Measurements from ENCODE around the gene POU6F1. TPM values are rescaled to one million over a fixed set of nuclear protein-coding genes. Genes with fewer than 3 reads are reported as not detected.

Gene POU6F1
- total and polyA plus RNA-seq, 2 donors (not counting 1 experiment from before 2014, with no cell fraction given) = 3.3 to 4.8 TPM

DNA sequence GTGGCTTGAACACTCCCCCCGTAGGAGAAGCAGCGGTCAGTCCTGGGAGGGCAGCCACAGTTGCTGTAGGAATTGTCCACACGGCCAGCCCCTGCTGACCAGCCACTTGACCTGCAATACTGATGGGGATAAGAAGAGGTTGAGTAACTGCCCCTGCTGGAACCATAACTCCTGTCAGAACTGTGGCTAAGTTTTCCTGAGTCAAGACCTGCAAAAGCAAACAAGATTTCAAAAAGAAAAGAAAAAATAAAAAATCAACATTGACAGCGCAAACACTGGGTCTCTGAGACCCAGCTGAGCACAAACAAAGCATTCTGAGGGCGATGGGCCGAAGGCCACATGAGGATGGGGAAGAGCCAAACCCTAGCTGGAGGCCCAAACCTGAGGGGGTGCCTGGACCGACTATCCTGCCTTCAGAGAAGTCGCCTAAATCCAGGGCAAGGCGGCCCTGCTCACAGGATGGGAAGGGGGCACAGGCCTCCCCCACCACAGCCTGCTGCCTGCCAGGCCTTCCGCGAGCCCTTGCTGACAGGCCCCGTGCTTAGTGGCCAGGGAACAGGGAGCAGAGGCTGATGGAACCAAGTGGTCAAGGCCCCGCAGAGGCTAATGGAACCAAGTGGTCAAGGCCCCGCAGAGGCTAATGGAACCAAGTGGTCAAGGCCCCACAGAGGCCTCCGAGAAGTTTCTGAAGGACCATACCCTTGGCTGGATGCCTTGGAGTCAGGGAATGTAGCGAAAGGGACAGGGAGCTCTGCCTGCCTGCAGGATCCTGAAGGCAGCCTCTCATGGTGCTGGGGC lies 19.1 kb downstream of the POU6F1 start:
- no peak for TF ChIP-seq EZH2 (IDR thresholded peaks at IDR 0.05; ENCODE audit: low read length, missing control alignments)
- TF ChIP-seq, protein P1, sequence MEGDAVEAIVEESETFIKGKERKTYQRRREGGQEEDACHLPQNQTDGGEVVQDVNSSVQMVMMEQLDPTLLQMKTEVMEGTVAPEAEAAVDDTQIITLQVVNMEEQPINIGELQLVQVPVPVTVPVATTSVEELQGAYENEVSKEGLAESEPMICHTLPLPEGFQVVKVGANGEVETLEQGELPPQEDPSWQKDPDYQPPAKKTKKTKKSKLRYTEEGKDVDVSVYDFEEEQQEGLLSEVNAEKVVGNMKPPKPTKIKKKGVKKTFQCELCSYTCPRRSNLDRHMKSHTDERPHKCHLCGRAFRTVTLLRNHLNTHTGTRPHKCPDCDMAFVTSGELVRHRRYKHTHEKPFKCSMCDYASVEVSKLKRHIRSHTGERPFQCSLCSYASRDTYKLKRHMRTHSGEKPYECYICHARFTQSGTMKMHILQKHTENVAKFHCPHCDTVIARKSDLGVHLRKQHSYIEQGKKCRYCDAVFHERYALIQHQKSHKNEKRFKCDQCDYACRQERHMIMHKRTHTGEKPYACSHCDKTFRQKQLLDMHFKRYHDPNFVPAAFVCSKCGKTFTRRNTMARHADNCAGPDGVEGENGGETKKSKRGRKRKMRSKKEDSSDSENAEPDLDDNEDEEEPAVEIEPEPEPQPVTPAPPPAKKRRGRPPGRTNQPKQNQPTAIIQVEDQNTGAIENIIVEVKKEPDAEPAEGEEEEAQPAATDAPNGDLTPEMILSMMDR (conservative IDR thresholded peaks at IDR 0.05 in 1 of 2, IDR thresholded peaks at IDR 0.05 in 1 of 2; ENCODE audit: low read depth in 1 of 2, low read length in 2 of 2) = no peak
- Histone ChIP-seq H3K27ac (ENCODE audit: insufficient read depth, low read length) (no peak overlapping the region), H3K27me3 (ENCODE audit: control insufficient read depth, insufficient read depth, low read length) (no peaks in the 10 kb centered on the region), H3K36me3 (ENCODE audit: control insufficient read depth, insufficient read depth, low read length) (no peaks in the 10 kb centered on the region), H3K79me2 (ENCODE audit: control insufficient read depth, insufficient read depth, low read length) (no peaks in the 10 kb centered on the region), H3K4me3 (replicated peaks in 1 of 4; ENCODE audit: control extremely low read depth in 1 of 4, insufficient read depth in 1 of 4, low read depth in 3 of 4, low read length in 4 of 4) (no peak overlapping the region), H4K20me1 (ENCODE audit: control insufficient read depth, extremely low read depth, insufficient read depth, low read length) (no peaks in the 10 kb centered on the region), H3K9me3 (ENCODE audit: control insufficient read depth, insufficient read depth, low read depth, low read length) (no peaks in the 10 kb centered on the region), H3K9ac (ENCODE audit: insufficient read depth, low read length) (no peak overlapping the region), H3K4me2 (ENCODE audit: extremely low read depth, insufficient read depth, low read length) (no peak overlapping the region), H3K4me1 (ENCODE audit: control insufficient read depth, extremely low read depth, insufficient read depth, low read length) (no peaks in the 10 kb centered on the region), H2AFZ (ENCODE audit: low read length) (no peak overlapping the region)
- DNase-seq (ENCODE audit: low read depth in 2 of 2) = no peak

DNA sequence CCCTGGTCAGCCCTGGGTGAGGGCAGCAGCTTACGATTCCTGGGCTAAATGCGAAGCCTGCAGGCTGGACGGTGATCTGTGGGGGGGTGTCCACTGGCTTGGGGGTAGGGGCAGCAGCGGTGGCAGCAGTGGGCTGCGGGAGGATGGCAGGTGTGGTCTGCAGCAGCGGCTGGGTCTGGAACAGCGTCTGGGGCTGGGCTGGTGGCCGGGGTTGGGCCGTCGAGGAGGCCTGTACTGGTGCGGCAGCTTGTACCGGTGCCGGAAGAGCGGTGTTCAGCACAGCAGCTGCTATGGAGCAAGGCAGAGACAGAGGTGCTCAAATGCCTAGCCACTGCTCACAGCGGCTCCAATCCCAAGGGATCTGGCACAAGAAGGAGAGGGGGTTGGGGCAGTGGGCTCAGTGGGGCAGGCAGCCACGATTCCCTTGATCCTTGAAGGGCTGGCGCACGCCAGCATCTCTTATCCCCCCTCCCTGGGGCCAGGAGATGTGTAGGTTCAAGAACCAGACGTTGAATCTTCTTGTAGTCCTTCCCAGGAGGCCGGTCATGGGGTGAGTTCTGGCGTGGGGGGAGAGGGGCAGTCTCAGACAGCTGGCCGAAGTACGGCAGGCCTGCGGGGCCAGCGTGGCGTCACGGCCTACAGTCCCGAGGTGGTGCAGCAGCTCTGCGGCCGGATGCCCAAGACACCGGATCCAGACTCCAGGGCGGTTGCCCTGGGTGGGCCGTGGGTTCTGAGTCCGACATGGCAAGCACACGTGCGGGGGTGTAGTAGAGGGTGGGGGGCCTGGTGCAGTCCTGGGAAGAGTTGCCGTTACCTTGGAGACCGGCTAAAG lies 19.9 kb downstream of the POU6F1 start:
- no peaks in the 10 kb centered on the region for H3K9me3 ChIP-seq (ENCODE audit: control insufficient read depth, insufficient read depth, low read depth, low read length)
- DNase-seq (ENCODE audit: low read depth in 2 of 2) = no peak
- no peak for TF ChIP-seq EZH2 (IDR thresholded peaks at IDR 0.05; ENCODE audit: low read length, missing control alignments)
- TF ChIP-seq, protein P1 (conservative IDR thresholded peaks at IDR 0.05 in 1 of 2, IDR thresholded peaks at IDR 0.05 in 1 of 2; ENCODE audit: low read depth in 1 of 2, low read length in 2 of 2) = no peak
- no peak overlapping the region for H3K9ac ChIP-seq (ENCODE audit: insufficient read depth, low read length)
- H3K79me2 ChIP-seq (ENCODE audit: control insufficient read depth, insufficient read depth, low read length) = no peaks in the 10 kb centered on the region
- no peaks in the 10 kb centered on the region for H3K27me3 ChIP-seq (ENCODE audit: control insufficient read depth, insufficient read depth, low read length)
- H3K4me3 ChIP-seq (replicated peaks in 1 of 4; ENCODE audit: control extremely low read depth in 1 of 4, insufficient read depth in 1 of 4, low read depth in 3 of 4, low read length in 4 of 4) = no peak overlapping the region
- no peaks in the 10 kb centered on the region for H3K4me1 ChIP-seq (ENCODE audit: control insufficient read depth, extremely low read depth, insufficient read depth, low read length)
- no peak overlapping the region for H3K27ac ChIP-seq (ENCODE audit: insufficient read depth, low read length)
- no peak overlapping the region for H3K4me2 ChIP-seq (ENCODE audit: extremely low read depth, insufficient read depth, low read length)
- H3K36me3 ChIP-seq (ENCODE audit: control insufficient read depth, insufficient read depth, low read length) = no peaks in the 10 kb centered on the region
- no peaks in the 10 kb centered on the region for H4K20me1 ChIP-seq (ENCODE audit: control insufficient read depth, extremely low read depth, insufficient read depth, low read length)
- H2AFZ ChIP-seq (ENCODE audit: low read length) = no peak overlapping the region

DNA sequence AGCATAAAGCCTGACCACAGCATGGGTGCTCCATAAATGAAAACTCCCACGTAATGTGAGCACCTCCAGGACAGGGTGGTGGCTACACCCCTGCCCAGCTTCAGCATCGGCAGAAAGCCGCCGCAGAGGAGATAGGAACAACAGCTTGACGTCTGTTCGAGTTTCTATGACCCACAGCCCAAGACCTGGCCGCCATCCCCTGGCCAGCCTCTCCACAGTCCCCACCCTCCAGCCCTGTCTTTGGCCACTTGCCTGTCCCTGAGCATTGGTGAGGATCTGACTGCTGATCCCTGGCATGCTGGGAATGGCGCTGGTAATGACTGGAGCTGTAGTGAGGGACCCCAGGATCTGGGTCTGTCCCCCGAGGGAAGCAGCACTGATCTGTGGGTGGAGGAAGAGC lies 21.3 kb downstream of the POU6F1 start:
- no peak overlapping the region for H2AFZ ChIP-seq (ENCODE audit: low read length)
- no peak for DNase-seq (ENCODE audit: low read depth in 2 of 2)
- no peaks in the 10 kb centered on the region for H4K20me1 ChIP-seq (ENCODE audit: control insufficient read depth, extremely low read depth, insufficient read depth, low read length)
- H3K79me2 ChIP-seq (ENCODE audit: control insufficient read depth, insufficient read depth, low read length) = no peaks in the 10 kb centered on the region
- no peaks in the 10 kb centered on the region for H3K27me3 ChIP-seq (ENCODE audit: control insufficient read depth, insufficient read depth, low read length)
- H3K27ac ChIP-seq (ENCODE audit: insufficient read depth, low read length) = no peak overlapping the region
- H3K4me3 ChIP-seq (replicated peaks in 1 of 4; ENCODE audit: control extremely low read depth in 1 of 4, insufficient read depth in 1 of 4, low read depth in 3 of 4, low read length in 4 of 4) = no peak overlapping the region
- no peaks in the 10 kb centered on the region for H3K36me3 ChIP-seq (ENCODE audit: control insufficient read depth, insufficient read depth, low read length)
- no peaks in the 10 kb centered on the region for H3K4me1 ChIP-seq (ENCODE audit: control insufficient read depth, extremely low read depth, insufficient read depth, low read length)
- H3K9me3 ChIP-seq (ENCODE audit: control insufficient read depth, insufficient read depth, low read depth, low read length) = no peaks in the 10 kb centered on the region
- no peak overlapping the region for H3K4me2 ChIP-seq (ENCODE audit: extremely low read depth, insufficient read depth, low read length)
- TF ChIP-seq, protein P1 (conservative IDR thresholded peaks at IDR 0.05 in 1 of 2, IDR thresholded peaks at IDR 0.05 in 1 of 2; ENCODE audit: low read depth in 1 of 2, low read length in 2 of 2) = no peak
- no peak for TF ChIP-seq EZH2 (IDR thresholded peaks at IDR 0.05; ENCODE audit: low read length, missing control alignments)
- H3K9ac ChIP-seq (ENCODE audit: insufficient read depth, low read length) = no peak overlapping the region
